Measurements from ENCODE around the gene INSYN1.

Gene INSYN1

DNA sequence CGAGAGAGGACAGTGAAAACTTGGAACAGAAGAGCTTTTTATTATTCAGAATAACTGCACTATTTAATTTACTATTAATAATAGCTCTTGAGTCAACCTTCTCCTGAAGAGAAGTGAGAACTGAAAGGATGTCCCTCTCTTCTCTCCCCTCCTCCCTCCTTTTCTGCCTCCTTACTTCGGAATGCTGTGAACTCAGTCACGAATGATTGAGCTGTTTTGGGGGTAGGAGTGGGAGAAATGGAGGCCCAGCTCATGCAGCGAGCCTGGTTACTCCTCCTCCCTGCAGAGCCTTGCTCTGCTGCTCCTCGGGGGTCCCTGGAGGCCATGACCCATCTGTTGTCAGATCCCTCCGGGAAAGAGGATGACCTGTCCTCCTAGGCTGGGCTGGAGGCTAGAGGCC, 20.3 kb upstream of the INSYN1 start:
- no peak for DNase-seq

DNA sequence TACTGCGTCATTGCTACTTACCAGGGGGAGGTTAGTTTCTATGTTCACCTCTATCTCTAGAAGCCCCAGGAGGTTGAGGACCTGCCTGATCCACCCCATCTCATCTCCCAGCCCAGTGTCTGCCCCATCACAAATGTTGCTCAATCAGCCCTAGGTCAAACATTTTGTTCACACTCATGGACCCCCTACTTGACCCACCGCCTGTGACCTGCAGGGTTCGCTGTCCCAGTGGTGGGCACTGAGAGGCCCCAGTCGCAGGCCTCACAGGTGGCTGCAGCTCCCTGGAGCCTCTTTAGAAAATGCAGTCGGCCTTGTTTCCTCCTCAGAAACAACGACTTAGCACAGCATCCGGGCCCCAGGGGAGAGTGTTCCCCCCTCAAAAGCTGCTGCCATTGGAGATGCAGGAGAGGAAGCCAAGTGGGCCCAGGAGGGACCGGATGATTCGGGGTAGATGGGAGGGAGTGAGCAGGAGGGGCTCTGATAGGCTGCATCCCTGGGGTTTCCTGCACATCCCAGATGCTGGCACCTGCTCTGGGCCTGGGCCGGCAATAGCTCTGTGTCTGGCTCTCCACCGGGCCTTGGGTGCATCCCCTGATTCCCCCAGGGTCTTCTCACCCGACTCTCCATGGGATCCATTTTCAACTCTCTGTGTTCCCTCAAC, 18.4 kb upstream of the INSYN1 start:
- DNase-seq = no peak

DNA sequence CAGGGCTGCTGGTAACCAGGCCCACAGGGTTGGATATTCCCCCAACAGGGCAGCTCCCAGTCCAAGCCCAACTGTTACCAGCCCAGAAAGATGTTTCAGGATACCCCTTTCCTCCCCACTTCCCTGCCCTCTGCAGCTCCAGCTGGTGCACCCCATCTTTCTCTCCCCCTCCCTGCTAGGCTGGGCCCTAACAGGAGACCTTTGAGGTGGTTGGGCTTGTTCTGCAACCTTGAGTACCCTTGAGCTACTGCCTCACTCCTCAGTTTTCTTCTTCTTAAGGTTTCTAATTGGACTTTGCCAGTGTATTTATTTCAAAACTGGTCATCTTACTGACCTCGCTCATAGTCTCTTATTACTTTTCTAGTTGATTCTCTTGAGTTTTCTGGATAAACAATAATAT, 16.9 kb upstream of the INSYN1 start:
- no peak for DNase-seq

DNA sequence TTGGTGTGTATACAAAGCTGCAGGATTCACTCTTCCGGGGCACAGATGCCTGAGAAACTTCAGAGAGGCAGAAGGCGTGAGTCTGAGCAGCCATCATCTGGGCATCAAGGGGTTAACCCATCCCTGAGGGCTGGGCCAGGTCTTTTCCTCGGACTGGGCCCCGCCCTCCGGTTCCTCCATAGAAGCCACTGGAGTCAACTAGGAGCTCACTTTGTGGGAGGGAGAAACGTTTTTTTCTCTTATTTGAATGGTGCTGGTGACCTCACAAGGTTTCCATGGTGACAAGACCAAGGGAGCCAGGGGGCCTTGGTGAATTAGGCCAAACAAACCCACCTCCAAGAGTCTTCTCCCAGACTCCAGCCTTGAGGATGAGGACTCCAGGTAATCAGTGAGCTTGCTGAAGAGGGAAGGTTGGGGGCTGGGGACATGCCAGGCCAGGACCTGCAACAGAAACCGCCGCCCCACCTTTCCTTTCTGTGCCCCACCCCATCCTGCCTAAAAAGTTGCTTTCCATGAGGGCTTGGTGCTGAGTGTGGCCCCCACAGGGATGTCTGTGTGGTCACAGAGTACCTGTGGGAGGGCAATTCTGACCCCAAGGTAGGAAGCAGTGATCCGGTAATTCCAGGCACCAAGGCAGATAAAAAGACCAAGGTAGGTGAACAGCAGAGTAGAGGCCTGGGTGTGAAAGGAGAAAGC, 14.8 kb upstream of the INSYN1 start:
- DNase-seq = no peak

DNA sequence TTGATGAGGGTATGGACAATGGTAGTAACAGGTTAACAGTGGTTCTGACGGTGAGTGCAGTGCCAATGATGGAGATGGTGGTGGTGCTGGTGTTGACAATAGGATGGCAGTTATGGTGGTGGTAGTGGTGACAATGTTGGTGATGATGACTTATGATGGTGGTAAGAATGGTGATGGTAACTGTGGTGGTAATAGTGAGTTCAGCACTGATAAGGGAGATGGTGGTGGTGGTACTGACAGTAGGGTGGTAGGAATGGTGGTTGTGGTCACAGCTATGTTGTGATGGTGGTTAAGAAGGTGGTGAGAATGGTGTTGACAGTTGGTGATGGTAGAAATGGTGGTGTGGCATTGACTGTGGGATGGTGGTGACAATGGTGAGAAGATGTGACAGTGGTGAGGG, 13.4 kb upstream of the INSYN1 start:
- no peak for DNase-seq

DNA sequence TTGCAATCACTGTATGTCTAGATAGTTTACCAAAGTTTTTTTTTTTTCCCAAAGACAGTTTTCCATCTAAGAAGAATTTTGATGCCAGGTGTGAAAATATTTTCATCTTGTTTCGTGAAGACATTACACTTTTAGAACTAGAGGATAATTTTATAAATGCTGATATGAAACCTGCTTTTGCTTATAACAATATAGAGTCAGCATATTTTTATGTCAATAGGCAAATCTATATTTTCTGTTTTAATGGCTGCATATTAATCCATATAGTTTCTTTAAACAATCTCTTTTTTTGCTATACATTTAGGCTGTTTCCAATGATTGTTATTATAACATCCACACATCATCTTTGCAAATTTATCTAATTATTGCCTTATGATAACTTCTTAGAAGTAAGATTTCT, 12.6 kb upstream of the INSYN1 start:
- no peak for DNase-seq

DNA sequence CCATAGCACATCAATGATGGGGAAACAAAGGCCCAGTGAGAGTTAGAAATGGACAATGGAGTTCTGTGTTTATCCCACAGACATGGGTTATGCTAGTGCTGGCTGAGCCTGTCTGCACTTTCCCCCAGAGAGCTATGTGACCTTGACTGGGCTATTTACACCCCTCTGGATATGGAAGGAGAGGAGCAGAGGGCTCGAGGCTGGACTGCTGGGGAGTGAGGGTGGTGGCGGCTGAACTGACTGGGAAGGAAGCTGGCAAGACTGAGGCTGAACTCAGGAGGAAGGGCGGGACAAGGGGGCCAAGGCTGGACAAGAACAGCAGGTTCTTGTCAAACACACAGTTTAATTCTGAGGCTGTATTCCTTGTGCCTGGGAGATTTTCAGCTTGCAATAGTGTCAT, 10.8 kb upstream of the INSYN1 start:
- no peak for DNase-seq

DNA sequence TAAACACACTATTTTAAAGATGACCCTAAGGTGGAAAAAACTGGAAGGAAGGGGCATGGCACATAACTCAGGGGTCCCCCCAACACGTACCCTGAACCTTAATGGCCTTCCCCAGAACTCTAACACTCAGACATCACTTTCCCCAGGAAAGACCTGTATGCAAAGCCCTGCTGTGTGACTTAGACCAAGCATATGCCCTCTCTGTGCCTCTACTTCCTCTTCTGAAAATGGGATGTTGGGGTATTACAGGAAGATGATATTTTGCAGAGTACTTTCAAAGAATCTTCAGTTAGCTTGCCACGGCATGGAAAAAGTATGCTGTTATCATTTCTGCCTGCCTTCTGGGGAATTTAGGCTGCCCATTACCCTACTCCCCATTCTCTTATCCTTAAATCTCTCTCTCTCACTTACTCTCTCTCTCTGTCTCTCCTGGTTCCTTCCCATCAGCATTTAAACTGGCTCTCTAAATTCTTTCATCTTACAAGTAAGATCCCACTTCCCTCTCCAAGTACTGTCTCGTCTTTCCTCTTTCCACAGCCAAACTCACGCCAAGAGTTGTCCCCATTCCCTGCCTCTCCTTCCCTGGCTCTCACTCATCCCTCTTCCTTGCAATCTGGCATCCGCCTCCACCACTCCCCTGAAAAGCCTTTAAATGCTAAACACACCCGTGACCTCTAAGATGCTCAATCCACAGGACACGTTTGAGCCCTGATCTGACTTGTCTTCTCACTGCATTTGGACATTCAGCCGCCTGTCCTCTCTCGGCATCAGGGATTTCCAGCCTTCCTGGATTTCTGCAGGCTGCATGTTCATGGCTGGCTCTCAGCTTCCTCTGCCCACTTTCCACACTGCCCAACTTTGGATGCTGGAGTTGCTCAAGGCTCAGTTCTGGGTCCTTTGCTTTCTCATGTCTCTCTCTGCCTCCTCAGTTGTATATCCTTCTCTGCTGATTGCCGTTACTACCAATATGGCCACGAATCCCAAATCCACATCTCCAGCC, 7.5 kb upstream of the INSYN1 start:
- no peak for DNase-seq

DNA sequence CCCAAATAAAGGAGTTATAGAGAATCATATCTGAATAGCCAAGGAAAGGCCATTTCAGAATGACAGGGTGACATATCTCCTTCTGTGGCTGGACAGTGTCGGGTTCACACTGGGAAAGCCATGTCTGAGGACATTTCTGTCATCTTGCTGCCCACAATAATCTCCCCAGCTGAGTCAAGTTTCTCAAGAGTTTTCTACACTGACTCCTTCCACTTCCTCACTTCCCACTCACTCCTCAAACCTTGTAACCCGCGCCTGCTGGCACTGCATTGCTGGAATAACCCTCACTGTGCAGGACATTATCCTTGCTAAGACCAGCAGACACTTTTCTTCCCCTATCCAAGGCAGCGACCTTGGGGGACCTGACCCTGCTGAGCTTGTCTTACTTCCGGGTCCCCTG, 5.3 kb upstream of the INSYN1 start:
- DNase-seq = no peak

DNA sequence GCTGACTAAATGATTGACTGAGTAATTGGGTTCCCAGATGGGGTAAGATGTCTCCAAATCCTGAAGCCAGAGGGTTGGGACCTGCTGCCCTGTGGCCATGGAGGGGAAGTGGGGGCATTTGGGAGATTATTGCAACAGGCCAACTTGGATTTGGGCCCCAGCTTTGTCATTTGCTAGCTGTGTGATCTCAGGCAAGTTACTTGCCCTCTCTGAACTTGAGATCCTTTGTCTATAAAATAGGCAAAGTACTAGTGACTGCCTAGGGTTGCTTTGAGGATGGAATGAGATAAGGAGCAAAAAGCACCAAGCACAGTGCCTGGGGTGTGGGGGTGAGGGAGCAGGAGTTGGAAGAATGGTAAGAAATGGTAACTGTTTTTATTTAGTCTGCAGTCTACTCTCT, 4.4 kb upstream of the INSYN1 start:
- no peak for DNase-seq

DNA sequence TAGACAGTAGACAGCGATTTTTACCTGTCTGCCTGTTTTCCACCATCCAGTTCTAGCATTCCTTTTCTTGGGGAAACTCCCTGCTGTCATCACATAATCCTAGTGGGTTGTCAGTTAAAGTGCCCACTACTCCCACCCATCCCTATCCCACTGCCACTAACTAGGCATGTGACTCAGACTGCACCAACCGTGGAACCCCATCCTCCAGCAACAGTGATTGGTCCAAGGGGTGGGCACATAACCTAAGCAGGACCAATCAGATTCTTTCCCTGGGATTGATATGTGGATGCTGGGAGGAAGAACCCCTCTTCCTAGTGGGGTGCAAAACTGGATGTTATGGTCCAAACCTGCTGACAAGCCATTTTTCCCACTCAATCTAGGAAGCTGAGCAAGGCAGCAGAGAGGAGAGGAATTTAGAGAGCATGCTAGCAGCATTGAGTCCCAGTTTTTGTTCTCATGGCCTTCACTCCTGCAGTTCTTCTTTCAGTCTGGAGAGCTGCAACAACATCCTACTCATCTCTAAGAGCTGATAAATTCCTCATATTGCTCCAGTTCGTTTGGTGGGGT, 3.9 kb upstream of the INSYN1 start:
- DNase-seq = no peak

DNA sequence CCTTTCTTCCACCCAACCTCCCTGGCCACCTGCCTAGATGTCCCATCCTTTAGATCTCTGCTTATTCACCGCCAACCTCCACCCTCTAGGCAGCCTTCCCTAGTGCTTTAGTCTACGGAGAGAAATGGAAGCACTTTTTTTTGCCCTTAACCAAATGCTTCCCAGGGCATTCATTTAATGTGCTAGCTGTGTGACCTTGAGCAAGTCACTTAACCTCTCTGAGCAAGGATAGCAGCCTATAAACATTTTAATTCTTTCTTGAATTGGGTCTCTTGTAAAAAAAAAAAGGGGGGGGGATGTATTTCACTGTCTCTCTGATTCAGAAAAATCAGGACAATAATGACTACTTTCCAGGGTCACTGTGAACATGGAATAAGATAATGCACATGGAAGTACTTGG, 3.2 kb upstream of the INSYN1 start:
- no peak for DNase-seq

DNA sequence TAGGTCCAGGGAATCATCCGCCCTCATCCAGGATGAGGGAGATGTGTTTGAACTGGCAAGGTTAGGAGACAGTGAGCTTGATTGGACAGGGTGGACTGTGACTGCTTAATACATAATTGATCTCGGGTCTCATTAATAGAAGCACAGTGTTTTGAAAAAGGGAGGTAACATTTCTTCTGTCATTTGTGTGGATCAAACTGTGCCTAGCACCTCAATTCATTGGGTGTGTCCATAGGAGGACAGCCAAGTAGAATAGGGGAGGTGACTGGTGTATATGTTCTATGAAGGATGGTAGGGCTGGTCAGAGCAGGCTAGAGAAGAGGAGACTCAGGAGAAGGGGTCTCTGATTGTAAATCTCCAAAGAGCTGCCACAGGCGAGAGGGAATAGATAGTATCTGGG, 2.8 kb upstream of the INSYN1 start:
- DNase-seq = no peak

DNA sequence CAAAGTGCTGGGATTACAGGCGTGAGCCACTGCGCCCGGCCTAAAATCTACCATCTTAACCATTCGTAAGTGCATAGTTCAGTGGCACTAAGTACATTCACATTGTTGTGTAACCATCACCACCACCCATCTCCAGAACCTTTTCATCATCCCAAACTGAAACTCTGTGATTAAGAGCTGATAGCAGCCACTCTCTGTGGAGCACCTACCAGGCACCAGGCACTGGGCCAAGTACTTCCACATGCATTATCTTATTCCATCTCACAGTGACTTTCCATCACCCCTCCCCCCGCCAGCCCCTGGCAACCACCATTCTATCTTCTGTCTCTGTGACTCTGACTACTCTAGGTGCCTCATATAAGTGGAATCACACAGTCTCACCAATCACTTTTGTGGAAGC, 2.3 kb upstream of the INSYN1 start:
- no peak for DNase-seq

DNA sequence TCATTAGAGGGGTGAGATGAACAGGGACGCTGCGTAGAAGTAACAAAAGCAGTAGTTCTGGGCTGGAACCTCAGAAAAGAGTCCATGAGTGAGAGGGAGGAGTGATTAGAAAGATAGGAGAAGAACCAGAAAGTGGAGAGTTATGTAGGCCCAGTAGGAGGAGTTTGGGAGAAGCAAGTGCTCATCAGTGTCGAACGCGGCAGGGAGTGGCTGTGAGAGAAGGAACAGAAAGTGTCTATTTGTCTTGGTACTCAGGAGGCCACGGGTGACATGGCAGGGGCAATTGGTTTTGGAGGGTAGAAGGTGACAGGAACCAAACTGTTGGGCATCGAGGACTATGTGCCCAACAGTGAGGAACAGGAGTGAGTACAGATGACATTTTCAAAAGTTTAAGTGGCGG, 1.3 kb upstream of the INSYN1 start:
- DNase-seq = no peak

DNA sequence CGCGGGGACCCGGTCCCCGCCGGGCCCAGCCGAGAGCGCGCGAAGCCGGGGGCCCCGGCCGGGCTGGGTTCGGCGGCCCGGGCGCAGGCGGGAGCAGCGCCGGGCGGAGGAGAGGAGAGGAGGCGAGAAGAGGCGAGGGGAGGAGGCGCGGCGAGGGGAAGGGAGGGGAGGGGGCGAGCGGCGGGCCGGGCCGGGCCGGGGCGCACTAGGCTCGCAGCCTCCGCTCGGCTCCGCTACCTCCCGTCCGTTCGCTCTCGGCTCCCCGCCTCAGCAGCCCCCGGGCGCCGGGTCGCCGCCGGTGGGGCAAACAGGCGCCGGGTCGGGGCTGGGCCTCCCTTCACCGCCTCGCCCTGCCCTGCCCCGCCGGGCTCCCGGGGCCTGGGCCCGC, 351 bp downstream of the INSYN1 start:
- DNase-seq = no peak

DNA sequence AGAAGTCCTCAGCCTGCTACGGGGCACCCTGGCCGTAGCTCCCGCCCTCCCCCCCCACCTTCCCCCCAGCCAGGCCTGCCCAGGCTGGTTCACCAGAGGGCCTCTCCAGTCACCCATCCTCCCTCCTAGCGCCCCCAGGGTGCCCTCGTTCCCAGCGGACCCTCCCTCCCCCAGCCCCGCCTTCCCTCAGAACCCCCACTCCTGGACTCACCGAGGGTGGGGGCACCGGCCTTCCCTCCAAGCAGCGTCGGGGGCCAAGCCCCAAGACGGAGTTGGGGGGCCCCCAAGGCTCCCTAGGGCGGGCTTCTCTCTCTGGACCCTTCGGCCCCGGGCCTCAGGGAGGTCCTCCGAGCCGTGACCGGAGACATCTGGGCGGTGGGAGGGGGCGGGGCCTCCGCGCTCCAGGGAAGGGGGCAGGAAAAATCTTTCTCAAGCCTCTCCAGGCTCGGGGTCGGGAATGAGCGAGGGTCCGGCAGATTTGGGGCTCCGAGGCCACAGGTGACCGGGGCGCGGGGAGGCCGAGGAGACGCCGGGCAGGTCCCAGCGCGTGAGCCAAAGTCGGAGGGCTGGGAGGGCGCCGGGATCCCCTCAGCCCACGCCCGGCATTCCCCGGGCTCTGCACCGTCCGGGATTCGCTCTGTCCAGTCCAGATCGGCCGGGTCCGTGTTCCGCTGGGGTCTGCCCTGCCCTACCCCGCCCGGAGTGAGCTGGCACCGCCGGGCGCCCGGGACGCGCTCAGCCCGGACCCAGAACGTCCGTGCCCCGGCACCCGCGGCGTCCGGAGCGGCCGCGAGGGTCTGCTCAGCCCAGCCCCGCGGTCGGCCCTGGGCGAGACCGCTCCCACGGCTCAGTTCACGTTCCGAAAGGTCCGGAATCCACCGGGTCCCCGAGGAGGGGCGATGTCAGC, 999 bp downstream of the INSYN1 start:
- DNase-seq = no peak

DNA sequence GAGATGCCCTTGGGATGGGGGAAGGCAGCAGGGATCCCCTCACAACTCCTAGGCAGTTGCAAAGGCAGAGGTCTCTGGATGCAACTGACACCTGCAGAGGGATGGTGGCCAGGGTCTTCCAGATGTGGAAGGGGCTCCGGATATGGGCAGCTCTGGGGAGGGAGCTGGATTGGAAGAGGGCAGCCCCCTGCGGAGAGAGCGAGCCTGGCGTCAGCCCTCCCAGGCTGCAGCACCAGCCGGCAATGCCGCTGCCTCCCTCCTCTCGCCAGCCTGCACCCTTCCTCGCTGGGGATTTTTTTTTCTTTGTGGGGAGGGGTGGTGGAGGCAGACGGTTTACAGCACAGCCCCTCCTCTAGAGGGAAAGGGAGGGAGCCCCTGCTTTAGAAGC, 1.6 kb downstream of the INSYN1 start:
- no peak for DNase-seq

DNA sequence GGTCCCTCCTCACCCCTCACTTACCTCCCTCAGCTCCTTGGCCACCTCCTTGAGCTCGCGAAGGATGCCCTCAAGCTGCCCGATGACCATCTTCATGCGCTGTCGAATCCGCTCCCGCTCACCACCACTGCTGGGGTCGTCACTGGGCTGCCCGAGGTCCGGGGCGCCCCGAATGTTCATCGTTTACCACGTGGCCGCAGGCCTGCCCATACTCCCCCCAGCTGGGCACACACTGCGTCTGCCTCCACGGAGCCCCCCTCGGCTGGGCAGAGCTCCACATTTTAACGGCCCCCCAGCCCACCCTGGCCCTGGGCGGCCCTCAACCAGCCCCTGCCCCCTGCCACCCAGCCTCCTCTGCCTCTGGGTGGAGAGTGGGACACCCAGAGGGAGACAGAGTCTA, 2.2 kb downstream of the INSYN1 start:
- no peak for DNase-seq

DNA sequence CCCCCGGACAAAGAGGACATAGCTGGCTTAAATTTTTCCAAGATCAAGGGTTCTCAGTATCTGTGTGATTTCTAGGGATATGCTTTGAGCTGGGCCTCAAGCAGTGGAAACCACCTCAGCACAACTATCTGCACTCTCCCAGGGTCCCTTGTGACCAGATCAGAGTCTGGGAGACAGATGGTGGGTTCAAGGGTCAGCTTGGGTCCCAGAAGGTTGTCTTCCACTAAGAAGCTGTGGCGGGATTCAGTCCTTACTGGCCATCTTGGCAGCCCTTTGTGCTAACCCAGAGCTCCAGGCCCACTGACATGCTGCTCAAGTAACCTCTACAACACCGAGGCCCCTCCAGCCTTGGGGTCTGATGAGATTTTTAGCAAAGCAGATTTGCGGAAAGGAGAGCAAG, 2.7 kb downstream of the INSYN1 start:
- no peak for DNase-seq

DNA sequence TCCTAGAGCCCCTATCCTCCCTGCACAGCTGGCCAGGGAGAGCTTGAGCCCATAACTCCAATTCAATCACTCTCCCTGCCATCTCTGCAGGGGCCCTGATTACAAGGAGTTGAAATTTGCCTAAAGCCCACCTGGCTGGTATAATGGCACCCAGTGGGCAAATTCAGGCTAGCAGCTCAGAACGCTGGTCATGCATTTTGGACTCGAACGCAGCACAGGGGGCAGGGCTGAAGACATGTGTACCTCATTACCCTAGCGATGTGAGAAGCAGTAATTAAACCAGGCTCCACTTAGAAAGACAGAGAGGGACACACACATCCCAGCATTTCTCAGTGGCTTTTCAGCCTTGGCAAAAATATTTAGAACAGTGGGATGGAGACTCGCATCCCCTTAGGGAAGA, 3.2 kb downstream of the INSYN1 start:
- no peak for DNase-seq

DNA sequence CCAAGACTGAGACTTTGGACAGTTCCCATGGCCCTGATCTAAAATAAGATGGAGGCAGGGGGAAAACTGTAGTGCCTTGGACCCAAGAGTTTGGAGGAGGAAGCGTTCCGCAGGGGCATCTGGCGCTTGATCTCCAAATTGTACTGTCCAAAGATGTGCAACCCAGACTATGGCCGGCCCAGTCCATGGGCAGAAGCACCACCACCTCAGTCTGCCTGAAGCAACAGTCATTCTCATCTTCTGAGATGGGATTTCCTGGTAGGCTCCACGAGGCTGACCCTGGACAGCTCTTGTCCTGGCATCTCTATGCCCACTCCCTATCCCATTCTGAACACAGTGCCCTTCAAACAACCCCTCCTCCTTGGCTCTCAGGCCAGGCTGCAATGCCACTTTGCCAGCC, 3.6 kb downstream of the INSYN1 start:
- DNase-seq = no peak

DNA sequence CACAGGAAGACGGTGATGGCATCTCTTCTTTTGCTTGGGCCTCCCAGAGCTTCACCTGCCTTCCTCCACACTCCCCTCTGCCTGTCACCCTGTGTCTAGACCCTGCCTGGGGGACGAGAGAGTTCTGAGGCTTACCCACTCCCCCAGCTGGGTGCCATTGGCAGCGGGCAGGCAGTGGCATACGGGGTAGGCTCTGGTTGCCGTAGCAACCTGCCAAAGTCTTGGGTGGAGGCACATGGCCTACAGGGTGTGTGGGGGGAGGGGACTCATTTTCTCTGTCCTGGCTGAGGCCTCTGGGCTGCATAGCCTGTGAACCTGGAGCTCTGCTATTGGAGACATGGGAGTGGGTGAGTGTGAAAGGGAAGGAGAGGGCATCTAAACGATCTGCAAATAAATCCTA, 4.4 kb downstream of the INSYN1 start:
- no peak for DNase-seq

Data from stimulated activated CD4-positive, alpha-beta T cell treated with anti-CD3 and anti-CD28 coated beads, Interleukin-12 subunit alpha, Interleukin-12 subunit beta, amount 100 ng/mL, for 4 hours (primary cell).